ENCODE measurements around the gene VPS18.

GRCh38 chr15:40847223-40847961, 46.9 kb upstream of the VPS18 start:
- TF ChIP-seq CTCF (IDR thresholded peaks at IDR 0.05) (no peak), EZH2 (IDR thresholded peaks at IDR 0.05) (no peak), EZH2phosphoT487 (IDR thresholded peaks at IDR 0.05) (no peak)

Data from neural progenitor cell (in vitro differentiated cells).